HG02610 (cell line): ENCODE measurements around the gene RNF145.

Experiments
- ATAC-seq: cut with Tn5 transposase; IDR thresholded peaks from one replicate; pipeline ENCODE4 v1.9.1; 2021; ENCODE audit warnings: mild to moderate bottlenecking, moderate library complexity; ENCODE audit not compliant: unreplicated experiment

RNF145 gene

GRCh38 chr5:159220206-159220605, 10.9 kb upstream of the RNF145 start:
- no peak for ATAC-seq

GRCh38 chr5:159218595-159219023, 9.3 kb upstream of the RNF145 start:
- no peak for ATAC-seq

GRCh38 chr5:159217236-159217635, 7.9 kb upstream of the RNF145 start:
- ATAC-seq: no peak

GRCh38 chr5:159216454-159216853, 7.1 kb upstream of the RNF145 start:
- ATAC-seq: no peak

DNA sequence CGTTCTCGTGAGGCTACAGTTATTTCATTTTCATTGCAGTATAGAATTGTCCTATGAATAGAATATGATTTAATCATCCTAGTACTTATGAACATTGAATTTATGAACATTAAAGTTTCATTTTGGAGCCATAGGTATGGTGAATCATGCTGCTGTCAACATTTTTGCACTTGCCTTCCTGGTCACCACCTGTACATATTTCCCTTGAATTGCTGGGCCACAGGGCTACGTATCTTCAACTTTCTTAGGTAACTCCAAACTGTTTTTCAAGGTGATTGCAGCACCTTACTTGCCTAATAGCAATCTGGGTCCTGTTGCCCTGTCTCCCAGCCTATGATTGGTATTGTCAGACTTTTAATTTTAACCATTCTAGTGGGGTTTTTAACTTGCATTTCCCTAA, 6.5 kb upstream of the RNF145 start:
- no peak for ATAC-seq

- ATAC-seq: no peak
These were observed 5.3 kb upstream of the RNF145 start for GRCh38 chr5:159214486-159215271.

GRCh38 chr5:159212657-159213462, 3.5 kb upstream of the RNF145 start:
- no peak for ATAC-seq

DNA sequence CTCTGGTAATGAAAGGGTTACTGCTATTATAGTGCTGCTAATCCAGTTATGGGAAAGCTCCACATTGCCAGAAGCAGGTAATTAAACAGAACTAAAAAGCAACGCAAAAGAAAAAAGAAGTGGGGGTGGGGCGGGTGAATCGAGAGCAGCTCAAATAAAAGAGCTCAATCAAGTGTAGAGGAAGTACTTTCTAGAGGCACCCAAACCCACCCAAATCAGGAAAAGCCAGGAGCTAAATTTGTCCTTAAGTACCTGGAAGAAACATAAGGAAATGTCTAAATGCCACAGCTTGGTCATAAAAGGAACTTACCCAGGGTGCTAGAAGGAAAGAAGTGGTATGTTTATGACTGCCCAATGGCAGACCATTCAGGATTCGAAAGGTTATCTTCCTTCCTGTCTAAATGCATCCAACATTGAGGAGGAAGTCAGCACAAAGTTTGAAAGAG, 2.4 kb upstream of the RNF145 start:
- no peak for ATAC-seq

- no peak for ATAC-seq
These were observed 1.5 kb upstream of the RNF145 start for GRCh38 chr5:159210846-159211245.

GRCh38 chr5:159210210-159210661, 883 bp upstream of the RNF145 start:
- no peak for ATAC-seq

DNA sequence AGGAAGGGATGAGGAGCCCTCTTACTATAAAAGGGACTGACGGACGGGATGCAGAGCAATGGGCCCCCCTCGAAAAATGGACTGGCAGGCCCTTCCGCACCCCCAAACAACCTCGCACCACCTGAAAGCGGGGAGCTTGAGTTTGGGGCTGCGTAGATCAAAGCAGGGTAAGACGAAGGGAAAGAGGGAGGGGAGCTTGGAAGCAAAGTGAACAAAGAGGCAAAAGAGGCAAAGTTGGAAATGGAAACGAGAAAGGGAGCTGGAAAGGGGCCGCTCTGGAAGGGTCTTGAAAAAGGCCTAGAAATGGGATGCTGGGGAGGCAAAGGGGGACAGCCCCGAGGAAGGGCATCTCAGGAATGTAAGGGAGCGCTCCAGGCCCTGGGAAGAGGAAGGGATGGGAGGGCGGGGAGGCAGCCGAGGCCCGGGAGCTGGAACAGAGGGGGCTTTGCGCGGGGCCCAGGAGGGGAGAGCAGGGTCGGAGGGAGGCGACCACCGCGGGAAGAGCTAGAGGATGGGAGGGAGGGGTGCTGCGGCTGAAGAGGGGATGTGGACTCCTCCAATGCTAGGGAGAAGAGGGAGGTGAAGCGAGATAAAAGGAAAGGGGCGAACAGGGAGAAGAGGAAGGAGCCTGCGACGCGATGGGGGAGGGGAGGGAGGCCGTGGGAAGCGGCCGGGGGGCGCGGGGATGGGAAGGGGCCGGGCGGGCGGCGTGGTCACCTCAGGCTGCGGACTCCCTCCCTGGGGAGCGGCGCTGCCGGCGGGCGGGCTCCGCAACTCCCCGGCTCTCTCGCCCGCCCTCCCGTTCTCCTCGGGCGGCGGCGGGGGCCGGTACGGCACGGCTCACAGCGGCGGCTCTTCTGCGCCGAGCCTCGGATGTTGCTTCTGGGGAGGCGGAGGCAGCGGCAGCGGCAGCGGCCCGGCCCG, 577 bp downstream of the RNF145 start:
- peak; percentile 15 for ATAC-seq

GRCh38 chr5:159207686-159208513, 1.5 kb downstream of the RNF145 start:
- ATAC-seq: peak; percentile 49

GRCh38 chr5:159207222-159207685, 2.1 kb downstream of the RNF145 start:
- no peak for ATAC-seq

DNA sequence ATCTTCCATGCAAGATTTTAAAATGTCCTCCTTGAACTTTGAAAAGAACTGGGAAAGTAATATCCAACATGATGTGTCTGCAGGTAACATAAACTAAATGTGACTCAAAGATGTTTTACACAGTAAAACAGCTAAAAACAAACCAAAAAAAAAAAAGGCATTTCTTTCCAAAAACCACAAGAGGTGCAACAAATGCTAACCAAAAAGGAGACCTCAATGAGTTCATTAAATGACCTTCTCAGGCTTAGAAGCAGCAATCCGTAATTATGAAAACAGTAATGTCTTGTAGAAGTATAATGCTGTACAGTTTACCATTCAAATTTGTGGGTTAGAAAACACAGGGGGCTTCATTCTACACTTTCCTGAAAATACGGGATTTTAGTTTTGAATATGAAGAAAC, 2.5 kb downstream of the RNF145 start:
- ATAC-seq: no peak

DNA sequence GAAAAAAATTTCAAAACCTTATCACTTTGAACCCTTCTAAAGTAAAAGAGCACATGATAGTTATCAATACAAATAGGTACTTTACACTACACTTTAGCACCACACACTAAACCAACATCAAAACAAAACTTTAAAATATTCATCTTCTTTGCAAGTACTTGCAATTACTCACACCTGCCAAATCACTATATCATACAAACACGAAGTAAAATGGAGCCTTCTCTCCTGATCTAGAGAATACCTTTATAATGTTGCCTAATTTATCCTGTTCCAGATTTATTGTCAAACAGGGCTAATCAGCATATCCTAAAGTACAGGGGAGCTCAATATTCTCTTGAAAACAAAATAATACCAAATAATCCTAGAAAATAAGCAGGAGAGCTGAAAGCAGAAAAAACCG, 3.0 kb downstream of the RNF145 start:
- no peak for ATAC-seq

GRCh38 chr5:159203351-159203750, 6.0 kb downstream of the RNF145 start:
- ATAC-seq: no peak

DNA sequence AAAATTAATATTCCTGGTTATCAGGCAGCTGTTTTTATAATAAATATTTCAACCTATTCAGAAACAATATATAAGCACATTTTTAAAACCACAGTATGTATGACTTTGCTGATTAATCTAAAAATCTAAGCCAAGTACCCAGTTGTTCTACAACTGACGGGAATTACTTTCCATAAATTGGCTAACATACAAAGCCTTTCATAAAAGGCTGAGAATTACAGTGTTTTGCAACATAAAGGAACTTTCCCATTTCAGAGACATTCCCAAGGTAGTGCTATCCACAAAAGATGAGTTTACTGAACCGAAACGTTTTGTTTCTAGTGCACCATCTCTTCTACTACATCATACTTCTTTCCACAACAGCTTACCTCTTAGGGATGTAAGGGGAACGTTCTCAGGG, 7.2 kb downstream of the RNF145 start:
- ATAC-seq: no peak

DNA sequence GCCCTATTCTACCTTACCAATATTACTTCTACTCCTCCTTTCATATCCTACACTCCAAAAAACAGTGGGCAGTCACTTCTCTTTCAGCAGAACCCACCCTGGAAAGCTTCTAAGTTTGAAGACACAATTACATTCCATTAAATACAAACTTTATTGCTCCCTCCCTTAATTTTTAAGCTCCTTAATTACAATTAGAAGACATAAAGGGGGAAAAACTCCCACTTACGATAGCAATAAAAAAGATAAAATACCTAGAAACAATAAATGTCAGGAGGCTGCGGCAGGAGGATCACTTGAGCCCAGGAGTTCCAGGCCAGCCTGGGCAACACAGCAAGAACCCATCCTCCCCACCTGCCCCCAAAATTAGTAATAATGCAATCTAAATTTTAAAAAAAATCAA, 9.6 kb downstream of the RNF145 start:
- no peak for ATAC-seq

GRCh38 chr5:159199225-159199624, 10.1 kb downstream of the RNF145 start:
- no peak for ATAC-seq
